ENCODE results near the gene SMIM24.
"Not testable (repeated sequence)": the region's sequence is repeated elsewhere in the genome, so short reads cannot be mapped to it uniquely, and the experiment has no call there.

Gene SMIM24

DNA sequence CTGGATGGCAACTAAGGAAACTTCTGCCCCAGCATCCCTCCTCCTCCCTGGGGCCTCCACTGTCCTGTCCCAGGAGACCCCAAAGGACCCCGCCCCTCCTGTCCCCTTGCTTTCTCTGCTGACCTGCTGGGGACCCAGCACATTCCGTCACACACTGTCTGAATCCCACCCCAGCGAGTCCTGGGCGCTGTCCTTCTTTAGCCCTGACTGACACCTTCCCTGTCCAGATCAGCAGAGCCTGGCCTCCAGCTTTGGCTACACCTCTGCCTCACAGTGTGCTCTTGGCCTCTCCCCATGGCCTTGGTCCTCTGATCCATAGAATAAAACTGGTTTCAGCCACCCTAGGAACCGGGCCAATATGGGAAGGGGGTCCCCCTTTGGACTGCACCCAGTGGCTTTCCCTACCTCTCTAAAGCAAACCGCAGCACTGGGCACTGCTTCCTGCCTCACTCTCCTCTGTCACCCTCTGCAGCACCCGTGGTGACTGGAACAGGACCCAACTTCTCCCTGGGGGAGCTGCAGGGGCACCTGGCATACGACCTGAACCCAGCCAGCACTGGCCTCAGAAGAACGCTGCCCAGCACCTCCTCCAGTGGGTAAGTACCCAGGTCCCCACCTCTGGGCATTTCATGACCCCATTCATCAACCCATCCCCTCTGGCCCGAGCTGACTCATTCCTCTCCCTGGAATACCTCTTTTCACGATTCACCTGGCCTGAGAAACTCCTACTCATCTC lies 46.4 kb downstream of the SMIM24 start:
- DNase-seq (ENCODE audit: low read depth in 2 of 2) = no peak

DNA sequence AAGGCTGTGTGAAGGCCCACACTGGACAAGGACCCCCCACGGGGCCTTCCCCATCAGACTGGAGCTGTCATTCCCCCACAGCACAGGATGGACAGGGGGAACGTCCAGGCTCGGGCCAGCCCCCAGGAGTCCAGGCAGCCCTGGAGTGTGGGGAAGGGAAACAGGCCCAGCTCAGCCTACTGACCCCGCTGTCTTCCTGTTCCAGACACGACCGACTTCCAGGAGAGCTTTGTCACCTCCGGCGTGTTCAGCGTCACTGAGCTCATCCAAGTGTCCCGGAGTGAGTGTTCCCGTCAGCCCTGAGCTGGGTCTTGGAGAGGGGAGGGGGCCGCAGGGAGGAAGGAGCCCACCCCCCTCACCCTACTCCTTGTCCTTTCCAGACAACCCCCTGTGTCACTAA lies 47.0 kb downstream of the SMIM24 start:
- DNase-seq (ENCODE audit: low read depth in 2 of 2) = no peak

DNA sequence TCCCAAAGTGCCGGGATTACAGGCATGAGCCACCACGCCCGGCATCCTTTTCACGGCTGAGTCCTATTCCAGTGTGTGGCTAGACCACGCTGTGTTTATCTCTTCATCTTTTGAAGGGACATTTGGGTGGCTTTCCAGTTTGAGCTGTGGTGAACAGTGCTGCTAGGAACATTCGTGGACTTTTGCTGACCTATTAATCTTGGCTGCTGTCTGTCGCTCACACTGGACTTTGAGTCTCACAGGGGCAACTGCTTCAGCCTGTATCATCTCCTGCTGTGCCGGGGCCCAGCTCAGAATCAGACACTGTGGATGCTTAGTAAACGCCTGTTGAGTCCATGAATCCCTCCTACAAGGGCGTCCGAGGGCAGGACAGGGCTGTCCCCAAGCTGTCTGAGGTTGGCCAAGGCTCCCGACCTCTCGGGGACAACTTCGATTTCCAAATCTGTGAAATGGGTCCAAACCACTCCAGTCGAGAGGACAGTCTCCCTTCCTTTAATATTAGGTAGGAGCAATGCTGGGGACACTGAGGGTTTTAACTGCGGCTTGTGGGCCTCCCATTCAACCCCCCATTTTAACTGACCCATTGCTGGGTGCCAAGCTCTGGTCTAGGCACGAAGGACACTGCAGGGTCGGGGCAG lies 48.4 kb downstream of the SMIM24 start:
- no peak for DNase-seq (ENCODE audit: low read depth in 2 of 2)

DNA sequence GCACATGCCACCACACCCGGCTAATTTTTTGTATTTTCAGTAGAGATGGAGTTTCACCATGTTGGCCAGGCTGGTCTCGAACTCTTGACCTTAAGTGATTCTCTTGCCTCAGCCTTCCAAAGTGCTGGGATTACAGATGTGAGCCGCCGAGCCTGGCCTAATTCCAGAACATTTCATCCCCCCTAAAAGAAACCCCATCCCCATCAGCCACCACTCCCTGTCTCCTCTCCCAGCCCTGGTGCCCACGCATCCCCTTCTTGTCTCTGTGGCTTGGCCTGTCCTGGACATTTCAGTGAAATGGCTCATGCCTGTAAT lies 50.0 kb downstream of the SMIM24 start:
- DNase-seq (ENCODE audit: low read depth in 2 of 2) = not testable (repeated sequence)

DNA sequence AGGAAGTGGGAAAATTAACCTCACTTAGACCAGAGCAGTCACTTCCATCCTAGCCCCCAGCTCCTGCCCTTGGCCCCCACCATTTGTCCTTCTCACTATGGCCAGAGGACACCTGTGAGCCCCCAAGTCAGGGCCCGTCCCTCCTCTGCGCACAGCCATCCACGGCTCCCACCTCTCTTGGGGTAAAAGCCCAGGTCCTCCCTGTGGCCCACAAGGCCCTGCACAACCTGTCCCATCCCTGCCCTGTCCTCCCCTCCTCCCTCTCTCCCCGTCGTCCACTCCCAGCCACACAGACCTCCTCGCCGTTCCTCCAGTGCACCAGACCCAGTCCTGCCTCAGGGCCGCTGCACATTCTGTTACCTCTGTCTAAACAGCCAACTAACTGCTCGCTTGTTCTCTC lies 53.9 kb downstream of the SMIM24 start:
- DNase-seq (ENCODE audit: low read depth in 2 of 2) = no peak
